Neuronal stem cell (in vitro differentiated cells): ENCODE measurements around the gene SIAH2.

Experiments
- DNase-seq: peaks from one replicate; pipeline ENCODE4 v3.0.0-alpha.2; 2013; ENCODE audit warnings: low spot score
- H2AFZ ChIP-seq: one replicate; pipeline ENCODE4 v1.6.1; 2013; ENCODE audit warnings: mild to moderate bottlenecking, low read length, inconsistent platforms
- H2AK5ac ChIP-seq: 2 replicates; pipeline ENCODE4 v1.6.1; 2013; ENCODE audit warnings: low read depth, mild to moderate bottlenecking, inconsistent platforms, low read length, moderate library complexity, mixed read lengths
- H2BK120ac ChIP-seq: 2 replicates; pipeline ENCODE4 v1.6.1; 2013; ENCODE audit warnings: low read depth, mild to moderate bottlenecking, inconsistent platforms, low read length, moderate library complexity, mixed read lengths
- H2BK12ac ChIP-seq: one replicate; pipeline ENCODE4 v1.6.1; 2013; ENCODE audit warnings: low read length, inconsistent platforms
- H2BK15ac ChIP-seq: 2 replicates; pipeline ENCODE4 v1.6.1; 2013; ENCODE audit warnings: mild to moderate bottlenecking, low read length, inconsistent platforms, mixed read lengths
- H2BK5ac ChIP-seq: one replicate; pipeline ENCODE4 v1.6.1; 2013; ENCODE audit warnings: inconsistent platforms, mild to moderate bottlenecking, low read length, moderate library complexity
- H3K14ac ChIP-seq: one replicate; pipeline ENCODE4 v1.6.1; 2013; ENCODE audit warnings: low read length, inconsistent platforms
- H3K18ac ChIP-seq: 2 replicates; pipeline ENCODE4 v1.6.1; 2013; ENCODE audit warnings: low read length, inconsistent platforms
- H3K23ac ChIP-seq: 2 replicates; pipeline ENCODE4 v1.6.1; 2013; ENCODE audit warnings: low read depth, mild to moderate bottlenecking, mixed read lengths, low read length, inconsistent platforms; ENCODE audit not compliant: poor library complexity
- H3K27ac ChIP-seq: replicated peaks from 3 replicates; pipeline ENCODE4 v1.5.1; 2013; ENCODE audit warnings: low read length, inconsistent platforms
- H3K27me3 ChIP-seq, 3 experiments: 2 replicates each; pipeline ENCODE4 v1.6.1; 2013; ENCODE audit warnings: low read length in 3 of 3, mild to moderate bottlenecking in 2 of 3, inconsistent platforms in 1 of 3, low read depth in 1 of 3, mixed read lengths in 1 of 3, moderate library complexity in 1 of 3; ENCODE audit not compliant: control insufficient read depth in 3 of 3, insufficient read depth in 3 of 3
- H3K36me3 ChIP-seq, 2 donors: replicated peaks in 1 of 2; 2 replicates each; pipeline ENCODE4 v1.6.1; 2013; ENCODE audit warnings: low read length in 2 of 2; ENCODE audit not compliant: control insufficient read depth in 2 of 2, insufficient read depth in 2 of 2
- H3K4ac ChIP-seq: 2 replicates; pipeline ENCODE4 v1.6.1; 2013; ENCODE audit warnings: inconsistent platforms, mild to moderate bottlenecking, low read length, moderate library complexity
- H3K4me1 ChIP-seq, 2 donors: 1 replicate in 1 of 2; 2 replicates in 1 of 2; pipeline ENCODE4 v1.6.1; 2013; ENCODE audit warnings: low read length in 2 of 2, low read depth in 1 of 2; ENCODE audit not compliant: control insufficient read depth in 2 of 2, insufficient read depth in 1 of 2
- H3K4me2 ChIP-seq: one replicate; pipeline ENCODE4 v1.6.1; 2013; ENCODE audit warnings: mild to moderate bottlenecking, low read length, inconsistent platforms; ENCODE audit not compliant: insufficient read depth, poor library complexity, severe bottlenecking
- H3K4me3 ChIP-seq, 2 donors: 2 replicates each; pipeline ENCODE4 v1.5.1; 2013; ENCODE audit warnings: low read length in 2 of 2, mild to moderate bottlenecking in 2 of 2, inconsistent platforms in 1 of 2, moderate library complexity in 1 of 2
- H3K79me1 ChIP-seq: one replicate; pipeline ENCODE4 v1.6.1; 2013; ENCODE audit warnings: low read depth, mild to moderate bottlenecking, inconsistent platforms, low read length, moderate library complexity
- H3K9ac ChIP-seq: one replicate; pipeline ENCODE4 v1.6.1; 2013; ENCODE audit warnings: mild to moderate bottlenecking, low read depth, low read length, inconsistent platforms; ENCODE audit not compliant: poor library complexity
- H3K9me3 ChIP-seq, 2 donors: replicated peaks in 1 of 2; 2 replicates each; pipeline versions ENCODE3 to v1.6.1; 2013; ENCODE audit warnings: low read length in 2 of 2, mild to moderate bottlenecking in 2 of 2, inconsistent platforms in 1 of 2, low read depth in 1 of 2, mixed read lengths in 1 of 2, moderate library complexity in 1 of 2; ENCODE audit not compliant: control insufficient read depth in 2 of 2, insufficient read depth in 1 of 2
- H4K8ac ChIP-seq: one replicate; pipeline ENCODE4 v1.6.1; 2013; ENCODE audit warnings: low read depth, mild to moderate bottlenecking, inconsistent platforms, low read length, moderate library complexity
- H4K91ac ChIP-seq: one replicate; pipeline ENCODE4 v1.6.1; 2013; ENCODE audit warnings: low read length, low read depth, mild to moderate bottlenecking, inconsistent platforms; ENCODE audit not compliant: poor library complexity
- WGBS, 2 donors: extraction: QIAGEN DNeasy Blood & Tissue Kit; methylation state at CpG; one replicate each; pipeline ENCODE4 v1.1.7; 2013; ENCODE audit warnings: missing lambda C conversion rate in 2 of 2, mixed read lengths in 1 of 2; ENCODE audit not compliant: insufficient read length in 2 of 2, insufficient replicate concordance in 1 of 2; ENCODE audit errors: extremely low coverage in 2 of 2; 5-methylcytosine and 5-hydroxymethylcytosine counted together

SIAH2 gene

DNA sequence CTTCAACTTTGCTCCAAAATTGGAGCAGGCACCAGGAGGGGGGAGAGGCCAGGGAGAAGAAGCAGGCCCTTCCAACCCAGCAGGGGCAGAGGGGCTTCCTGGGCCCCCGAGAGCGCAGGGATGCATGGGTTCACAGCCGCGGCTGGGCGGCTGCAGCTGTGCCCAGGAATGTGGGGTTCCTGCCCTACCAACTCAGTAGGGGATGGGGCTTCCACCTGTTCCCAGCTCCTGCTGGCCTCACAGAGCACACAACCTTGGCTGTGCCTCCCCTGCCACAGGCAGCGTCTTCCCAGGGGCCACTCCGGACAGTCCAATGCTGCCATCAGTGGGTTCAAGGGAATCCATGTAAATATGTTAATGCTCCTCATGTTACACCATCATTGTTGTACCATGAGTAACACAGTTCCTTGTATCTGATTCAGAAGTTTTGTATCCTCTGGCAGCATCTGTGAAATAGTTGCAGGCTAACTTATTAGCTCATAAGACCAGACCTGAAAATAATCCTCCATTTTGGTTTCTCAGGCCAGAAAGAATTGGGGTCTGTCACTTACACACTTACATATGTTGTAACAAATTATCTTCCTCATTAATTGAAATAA, 12.1 kb upstream of the SIAH2 start:
- Histone ChIP-seq H2AFZ (no peak overlapping the region), H3K4ac (no peak overlapping the region), H3K23ac (no peak overlapping the region), H3K14ac (no peak overlapping the region), H3K4me1 (peaks cover 0 to 2% of the 10 kb centered on the region in 2 donors), H3K18ac (no peak overlapping the region), H3K9me3 (peaks cover 0 to 2% of the 10 kb centered on the region in 2 donors), H3K27ac (no peak overlapping the region), H2BK15ac (no peak overlapping the region), H3K4me3 (no peak overlapping the region), H3K27me3 (no peaks in the 10 kb centered on the region), H4K91ac (no peak overlapping the region), H3K4me2 (no peak overlapping the region), H2BK120ac (no peak overlapping the region), H2AK5ac (peak overlapping the region; percentile 6), H3K79me1 (peaks cover 1% of the 10 kb centered on the region), H2BK12ac (no peak overlapping the region), H3K9ac (no peak overlapping the region), H4K8ac (peak overlapping the region; percentile 77), H2BK5ac (no peak overlapping the region), H3K36me3 (no peaks in the 10 kb centered on the region)
- no CpG with 5 or more reads among the region's 7 CpGs for WGBS, 2 donors
- DNase-seq: no peak

DNA sequence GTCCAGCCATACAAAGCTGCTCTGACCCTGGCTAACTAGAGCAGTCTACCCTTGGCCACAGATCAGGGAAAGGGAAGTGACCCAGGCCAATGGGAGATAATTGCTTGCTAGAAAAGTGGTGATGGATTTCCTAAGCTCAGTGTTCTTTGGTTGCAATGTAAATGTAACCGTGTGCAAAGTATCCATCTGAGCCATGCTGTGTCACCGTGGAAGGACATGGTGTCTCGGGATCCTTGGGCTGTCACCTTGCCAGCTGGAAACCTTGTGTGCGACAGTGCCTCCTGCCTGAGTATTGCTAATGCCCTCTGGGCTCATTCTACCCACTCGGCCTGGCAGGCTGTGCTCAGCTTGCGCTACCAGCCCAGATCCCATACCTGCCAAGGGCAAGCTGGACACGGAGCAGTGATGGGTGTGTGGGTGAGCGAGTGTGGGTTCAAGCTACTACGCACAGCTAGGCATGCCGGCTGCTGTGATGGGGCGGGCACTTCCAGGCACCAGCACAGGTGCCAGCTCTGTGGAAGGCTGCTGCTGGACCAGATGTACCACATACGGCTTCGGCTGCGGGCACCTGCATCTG, 10.7 kb upstream of the SIAH2 start:
- peaks cover 0 to 3% of the 10 kb centered on the region in 2 donors for H3K4me1 ChIP-seq
- DNase-seq: no peak
- H4K91ac ChIP-seq: no peak overlapping the region
- no peak overlapping the region for H3K4me2 ChIP-seq
- no peak overlapping the region for H2AFZ ChIP-seq
- no peak overlapping the region for H2BK120ac ChIP-seq
- H3K36me3 ChIP-seq: no peaks in the 10 kb centered on the region
- H3K18ac ChIP-seq: no peak overlapping the region
- H3K4me3 ChIP-seq: no peak overlapping the region
- no peak overlapping the region for H4K8ac ChIP-seq
- H3K27me3 ChIP-seq: no peaks in the 10 kb centered on the region
- H2BK5ac ChIP-seq: no peak overlapping the region
- H3K4ac ChIP-seq: no peak overlapping the region
- no peak overlapping the region for H3K14ac ChIP-seq
- H3K9me3 ChIP-seq: peaks cover 0 to 2% of the 10 kb centered on the region in 2 donors
- no CpG with 5 or more reads among the region's 14 CpGs for WGBS, 2 donors
- no peak overlapping the region for H2AK5ac ChIP-seq
- H3K23ac ChIP-seq: no peak overlapping the region
- H3K27ac ChIP-seq: no peak overlapping the region
- H3K9ac ChIP-seq: no peak overlapping the region
- no peak overlapping the region for H2BK15ac ChIP-seq
- H3K79me1 ChIP-seq: no peaks in the 10 kb centered on the region
- peak overlapping the region; percentile 14 for H2BK12ac ChIP-seq

DNA sequence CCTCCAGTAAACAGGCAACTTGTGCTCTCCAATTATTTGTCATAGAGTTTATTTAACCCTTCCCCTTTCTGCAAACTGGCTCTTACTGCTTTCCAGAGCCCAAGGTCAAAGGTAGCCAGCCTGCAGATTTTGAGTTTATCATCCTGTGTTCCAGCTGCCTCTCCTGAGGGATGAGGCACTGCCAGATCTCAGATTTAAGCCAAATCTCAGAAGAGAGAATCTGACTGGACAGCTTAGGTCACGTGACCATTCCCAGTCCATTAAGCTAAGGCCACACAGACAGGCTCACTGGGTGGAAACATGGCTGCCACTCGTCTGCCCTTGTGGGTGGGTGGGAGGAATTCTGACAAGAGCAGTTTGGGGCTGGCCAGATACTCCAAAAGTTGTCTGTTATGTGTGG, 8.6 kb upstream of the SIAH2 start:
- Histone ChIP-seq H3K4me2 (no peak overlapping the region), H2BK5ac (peak overlapping the region; percentile 75), H3K14ac (no peak overlapping the region), H3K23ac (no peak overlapping the region), H4K91ac (peak overlapping the region; percentile 79), H3K18ac (no peak overlapping the region), H3K27me3 (no peaks in the 10 kb centered on the region), H2BK15ac (no peak overlapping the region), H3K27ac (no peak overlapping the region), H3K9ac (no peak overlapping the region), H3K9me3 (peaks cover 0 to 2% of the 10 kb centered on the region in 2 donors), H3K4me3 (no peak overlapping the region), H2AFZ (peak overlapping the region; percentile 77), H4K8ac (peak overlapping the region; percentile 48), H2BK120ac (no peak overlapping the region), H3K36me3 (no peaks in the 10 kb centered on the region), H2BK12ac (no peak overlapping the region), H3K79me1 (no peaks in the 10 kb centered on the region), H3K4me1 (peaks cover 0 to 3% of the 10 kb centered on the region in 2 donors), H2AK5ac (no peak overlapping the region), H3K4ac (no peak overlapping the region)
- no CpG with 5 or more reads among the region's 2 CpGs for WGBS, 2 donors
- DNase-seq: no peak

DNA sequence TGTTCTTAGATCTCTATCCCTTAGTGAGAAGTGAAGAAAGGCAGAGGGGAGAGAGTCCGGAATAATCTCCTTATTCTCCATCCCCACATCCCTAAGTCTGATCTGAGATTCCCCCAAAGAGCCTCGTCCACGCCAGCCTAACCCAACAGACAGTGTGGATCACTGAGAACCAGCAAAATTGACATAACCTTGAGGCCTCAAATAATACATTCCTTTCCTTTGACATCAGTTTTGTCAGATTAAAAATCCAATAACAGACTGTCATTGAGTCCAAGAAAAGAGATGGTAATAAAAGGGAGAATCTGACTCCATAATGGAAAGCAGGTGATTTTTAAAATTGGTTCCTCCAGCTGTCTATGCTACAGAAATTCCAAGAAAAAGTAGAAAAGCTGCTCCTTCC, 7.7 kb upstream of the SIAH2 start:
- no peak overlapping the region for H3K9ac ChIP-seq
- no CpG with 5 or more reads among the region's 3 CpGs for WGBS, 2 donors
- H2BK12ac ChIP-seq: no peak overlapping the region

More for the DNA sequence above, 7.7 kb upstream of the SIAH2 start:
- Histone ChIP-seq H3K9me3 (peaks cover 0 to 2% of the 10 kb centered on the region in 2 donors), H3K27me3 (no peaks in the 10 kb centered on the region), H3K18ac (no peak overlapping the region), H2BK5ac (no peak overlapping the region), H4K91ac (no peak overlapping the region), H3K79me1 (no peaks in the 10 kb centered on the region), H2AFZ (no peak overlapping the region), H2AK5ac (no peak overlapping the region), H3K14ac (no peak overlapping the region), H3K4me1 (peaks cover 0 to 10% of the 10 kb centered on the region in 2 donors), H3K4me3 (no peak overlapping the region), H3K27ac (no peak overlapping the region), H4K8ac (no peak overlapping the region), H2BK120ac (no peak overlapping the region), H3K36me3 (no peaks in the 10 kb centered on the region), H2BK15ac (no peak overlapping the region), H3K23ac (no peak overlapping the region), H3K4me2 (no peak overlapping the region), H3K4ac (no peak overlapping the region)
- no peak for DNase-seq
